Gastroesophageal sphincter (tissue), 4 donors: ENCODE measurements around the gene GNB1. TPM values are rescaled to one million over a fixed set of nuclear protein-coding genes. Genes with fewer than 3 reads are reported as not detected.
"Not testable (repeated sequence)": the region's sequence is repeated elsewhere in the genome, so short reads cannot be mapped to it uniquely, and the experiment has no call there.

ENCODE experiments used
- ATAC-seq: fragments of 150-250 bp; one replicate; pipeline ENCODE4 v1.9.1; 2016; ENCODE audit warnings: mild to moderate bottlenecking, moderate library complexity
- H3K27ac ChIP-seq, 4 donors: fragments of 200-600 bp; sonication (generic) in 3 of 4; 1 replicate in 3 of 4; 2 replicates in 1 of 4; pipeline ENCODE4 v1.5.1; 2016 to 2019
- H3K27me3 ChIP-seq: fragments of 200-600 bp; sonication (generic); one replicate; pipeline ENCODE4 v1.5.1; 2019
- H3K36me3 ChIP-seq, 2 donors: fragments of 200-600 bp; sonication (generic); one replicate each; pipeline ENCODE4 v1.5.1; 2019; ENCODE audit warnings: control low read depth in 1 of 2
- H3K4me1 ChIP-seq, 3 donors: fragments of 200-600 bp; sonication (generic); 1 replicate in 2 of 3; 2 replicates in 1 of 3; pipeline ENCODE4 v1.5.1; 2016 to 2019; ENCODE audit warnings: control low read depth in 2 of 3
- H3K4me3 ChIP-seq, 2 donors: fragments of 200-600 bp; sonication (generic); one replicate each; pipeline ENCODE4 v1.5.1; 2019; ENCODE audit warnings: mild to moderate bottlenecking in 1 of 2, moderate library complexity in 1 of 2
- H3K9me3 ChIP-seq, 3 donors: fragments of 200-600 bp; sonication (generic); one replicate each; pipeline ENCODE4 v1.5.1; 2017 to 2019; ENCODE audit warnings: control low read depth in 2 of 3
- EP300 ChIP-seq: sonication (generic); formaldehyde crosslinking; IDR thresholded peaks from one replicate; pipeline ENCODE4 v1.6.1; 2017; ENCODE audit warnings: antibody characterized with exemption, mild to moderate bottlenecking
- POLR2A ChIP-seq, 2 donors: fragments of 450-650 bp; IDR thresholded peaks; one replicate each; pipeline ENCODE4 v1.6.1; 2017; ENCODE audit warnings: antibody characterized with exemption in 2 of 2, mild to moderate bottlenecking in 2 of 2, moderate library complexity in 1 of 2
- POLR2AphosphoS5 ChIP-seq: sonication (generic); formaldehyde crosslinking; IDR thresholded peaks from one replicate; pipeline ENCODE4 v1.6.1; 2017; ENCODE audit warnings: antibody characterized with exemption
- WGBS, 2 donors: methylation state at CpG; one replicate each; pipeline ENCODE4 v1.1.5; 2018; ENCODE audit warnings: low coverage in 1 of 2; 5-methylcytosine and 5-hydroxymethylcytosine counted together
- total RNA-seq, 4 donors: library from RNA; depleted of rRNA; stranded (reverse); fragments of >200 nt; gene quantifications; one replicate each; pipeline ENCODE4 v1.1.0, GENCODE V29; 2016
- TF ChIP-seq, protein P1 (sequence below), 4 experiments: fragments of 200-600 bp in 2 of 4; fragments of 450-650 bp in 2 of 4; sonication (generic) in 1 of 4; IDR thresholded peaks; one replicate each; pipeline ENCODE4 v1.5.1; 2017 to 2019; ENCODE audit warnings: antibody characterized with exemption in 4 of 4, mild to moderate bottlenecking in 2 of 4, moderate library complexity in 2 of 4

GNB1 gene
- total RNA-seq, 4 donors from 2014 or later = 129 to 175 (median 136) TPM

DNA sequence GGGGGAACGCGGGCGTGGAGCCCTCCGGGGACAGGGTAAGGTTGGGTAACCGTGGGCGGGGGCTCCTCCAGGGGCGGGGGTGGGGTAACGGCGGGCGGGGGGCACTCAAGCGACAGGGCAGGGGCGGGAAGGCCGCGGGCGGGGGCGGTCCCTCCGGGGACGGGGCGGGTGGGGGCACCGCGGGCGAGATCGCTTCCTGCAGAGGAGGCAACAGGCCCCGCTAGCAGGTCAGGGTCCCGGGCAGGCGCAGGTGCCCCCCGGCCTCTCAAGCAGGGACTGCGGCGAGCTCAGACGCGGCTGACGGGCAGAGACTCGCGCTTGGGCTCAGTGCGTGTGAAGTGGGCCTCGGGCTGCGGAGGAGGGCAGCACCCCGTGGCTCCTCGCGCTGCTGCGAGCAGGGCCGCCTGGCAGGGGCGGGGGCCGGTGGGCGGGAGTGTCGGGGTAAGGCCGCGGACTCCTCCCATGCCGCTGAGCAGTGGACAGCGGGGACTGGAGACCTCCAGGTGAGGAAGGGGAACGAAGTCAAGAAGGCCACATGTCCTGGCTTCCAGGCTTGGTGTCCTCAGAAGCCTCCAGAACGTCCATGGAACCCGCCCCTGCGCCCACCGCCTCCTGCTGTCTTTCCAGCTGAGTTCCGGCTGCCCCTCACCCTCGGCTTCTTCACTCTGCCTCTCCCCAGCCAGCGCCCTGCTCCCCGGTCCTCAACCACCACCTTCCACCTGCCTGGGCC, 627 bp upstream of the GNB1 start:
- H3K4me3 ChIP-seq = peak overlapping the region; percentile 65 to 98
- H3K27ac ChIP-seq = peak overlapping the region; percentile 66 to 98 (median 96)
- 1% methylated on average over 10 of the region's 59 CpGs; no CpG with 5 or more reads in 1 of the 2 donors for WGBS, 2 donors
- H3K36me3 ChIP-seq = no peaks in the 10 kb centered on the region
- peak; percentile 68 for ATAC-seq
- H3K27me3 ChIP-seq = peaks cover 20% of the 10 kb centered on the region
- peaks cover 0 to 73% (median 36%) of the 10 kb centered on the region in 3 donors for H3K4me1 ChIP-seq
- TF ChIP-seq, protein P1, sequence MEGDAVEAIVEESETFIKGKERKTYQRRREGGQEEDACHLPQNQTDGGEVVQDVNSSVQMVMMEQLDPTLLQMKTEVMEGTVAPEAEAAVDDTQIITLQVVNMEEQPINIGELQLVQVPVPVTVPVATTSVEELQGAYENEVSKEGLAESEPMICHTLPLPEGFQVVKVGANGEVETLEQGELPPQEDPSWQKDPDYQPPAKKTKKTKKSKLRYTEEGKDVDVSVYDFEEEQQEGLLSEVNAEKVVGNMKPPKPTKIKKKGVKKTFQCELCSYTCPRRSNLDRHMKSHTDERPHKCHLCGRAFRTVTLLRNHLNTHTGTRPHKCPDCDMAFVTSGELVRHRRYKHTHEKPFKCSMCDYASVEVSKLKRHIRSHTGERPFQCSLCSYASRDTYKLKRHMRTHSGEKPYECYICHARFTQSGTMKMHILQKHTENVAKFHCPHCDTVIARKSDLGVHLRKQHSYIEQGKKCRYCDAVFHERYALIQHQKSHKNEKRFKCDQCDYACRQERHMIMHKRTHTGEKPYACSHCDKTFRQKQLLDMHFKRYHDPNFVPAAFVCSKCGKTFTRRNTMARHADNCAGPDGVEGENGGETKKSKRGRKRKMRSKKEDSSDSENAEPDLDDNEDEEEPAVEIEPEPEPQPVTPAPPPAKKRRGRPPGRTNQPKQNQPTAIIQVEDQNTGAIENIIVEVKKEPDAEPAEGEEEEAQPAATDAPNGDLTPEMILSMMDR (IDR thresholded peaks at IDR 0.05) = peak in 1 of 4 experiments; percentile 28
- TF ChIP-seq EP300 = no peak
- peak; percentile 34 for TF ChIP-seq POLR2AphosphoS5
- peak in 1 of 2 donors; percentile 32 for TF ChIP-seq POLR2A (IDR thresholded peaks at IDR 0.05)
- no peaks in the 10 kb centered on the region for H3K9me3 ChIP-seq

DNA sequence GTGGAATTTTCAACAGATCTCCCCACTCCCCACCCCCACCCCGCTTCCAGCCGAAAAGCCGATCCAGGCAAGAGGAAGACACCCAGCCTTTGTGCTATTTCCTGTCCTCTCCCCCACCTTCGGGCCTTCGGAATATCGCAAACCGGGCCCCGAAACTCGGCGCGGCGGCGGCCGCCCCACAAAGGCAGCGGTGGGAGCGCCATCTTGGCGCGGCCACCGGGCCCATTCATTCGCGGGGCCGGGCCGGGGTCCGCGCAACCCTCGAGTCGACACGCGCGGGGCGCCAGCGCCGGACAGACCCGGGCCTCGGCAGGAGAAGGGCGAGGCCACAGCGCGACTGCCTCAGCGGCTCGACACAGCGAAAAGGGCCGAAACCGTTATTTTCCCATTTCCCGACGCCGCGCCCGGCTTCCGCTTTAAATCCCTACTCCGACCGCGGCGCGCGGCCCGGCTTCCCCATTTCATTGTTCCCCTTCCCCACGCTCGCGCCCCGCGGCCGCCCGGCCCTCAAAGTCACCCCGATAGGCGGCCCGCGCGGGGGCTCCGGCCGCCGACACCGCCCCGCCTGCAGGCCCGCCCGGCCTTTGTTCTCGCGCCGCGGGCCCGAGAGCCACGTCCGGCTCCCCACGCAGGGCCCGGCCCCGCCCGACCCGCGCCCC, 911 bp downstream of the GNB1 start:
- 0% methylated on average over 2 to 3 of the region's 88 CpGs for WGBS, 2 donors
- ATAC-seq = peak; percentile 22
- Histone ChIP-seq H3K27ac (peak overlapping the region; percentile 78 to 98 (median 96)), H3K4me1 (peaks cover 0 to 79% (median 37%) of the 10 kb centered on the region in 3 donors), H3K36me3 (no peaks in the 10 kb centered on the region), H3K4me3 (peak overlapping the region; percentile 65 to 98), H3K27me3 (peaks cover 4% of the 10 kb centered on the region), H3K9me3 (no peaks in the 10 kb centered on the region)
- no peak for TF ChIP-seq POLR2A (IDR thresholded peaks at IDR 0.05)
- TF ChIP-seq EP300 = no peak
- TF ChIP-seq POLR2AphosphoS5 = no peak
- TF ChIP-seq, protein P1 (IDR thresholded peaks at IDR 0.05) = no peak

DNA sequence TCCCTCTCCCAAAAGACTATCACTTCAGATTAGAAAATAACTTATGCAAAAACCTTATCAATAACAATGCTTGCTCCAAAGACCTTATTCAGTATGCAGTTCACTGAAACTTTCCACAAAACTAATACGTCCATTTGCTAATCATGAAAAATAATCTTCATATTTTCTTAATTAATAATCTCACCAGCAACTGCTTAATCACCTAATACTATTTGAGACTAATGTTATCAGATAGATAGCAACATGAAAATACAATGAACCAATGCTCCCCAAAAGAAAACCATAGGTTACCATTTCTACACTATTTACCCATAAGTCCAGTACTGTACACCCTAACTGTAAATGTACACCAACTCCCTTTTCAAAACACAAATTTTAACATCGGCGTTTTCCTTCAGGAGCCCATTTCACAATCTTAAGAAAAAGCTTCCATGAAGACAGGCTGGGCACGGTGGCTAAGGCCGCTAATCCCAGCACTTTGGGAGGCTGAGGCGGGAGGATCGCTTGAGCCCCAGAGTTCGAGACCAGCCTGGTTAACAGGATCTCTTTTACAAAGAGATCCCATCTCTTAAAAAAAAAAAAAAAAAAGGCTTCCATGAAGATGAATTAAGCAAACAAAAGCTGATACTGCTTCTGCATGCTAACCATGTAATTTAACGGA, 1.7 kb downstream of the GNB1 start:
- Histone ChIP-seq H3K4me1 (peaks cover 0 to 79% (median 29%) of the 10 kb centered on the region in 3 donors), H3K36me3 (no peaks in the 10 kb centered on the region)

DNA sequence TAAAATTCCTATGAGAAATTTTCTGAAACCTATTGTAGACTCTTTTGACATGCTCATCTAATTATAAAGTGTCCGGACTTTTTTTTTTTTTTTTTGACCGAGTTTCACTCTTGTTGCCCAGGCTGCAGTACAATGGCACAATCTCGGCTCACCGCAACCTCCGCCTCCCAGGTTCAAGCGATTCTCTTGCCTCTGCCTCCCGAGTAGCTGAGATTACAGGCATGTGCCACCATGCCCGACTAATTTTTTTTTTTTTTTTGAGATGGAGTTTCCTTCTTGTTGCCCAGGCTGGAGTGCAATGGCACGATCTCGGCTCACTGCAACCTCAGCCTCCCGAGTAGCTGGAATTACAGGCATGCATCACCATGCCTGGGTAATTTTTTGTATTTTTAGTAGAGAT, 7.0 kb downstream of the GNB1 start:
- WGBS, 2 donors = 54 to 73% methylated on average over 3 to 11 of the region's 11 CpGs
- Histone ChIP-seq H3K4me1 (peaks cover 0 to 98% (median 39%) of the 10 kb centered on the region in 3 donors), H3K27ac (peak overlapping the region in 1 of 4 donors; percentile 31)
- H3K27me3 ChIP-seq, ATAC-seq, H3K9me3 ChIP-seq, H3K36me3 ChIP-seq, H3K4me3 ChIP-seq: not testable (repeated sequence)

More for the DNA sequence above, 1.7 kb downstream of the GNB1 start:
- Histone ChIP-seq H3K9me3 (no peaks in the 10 kb centered on the region), H3K27me3 (no peaks in the 10 kb centered on the region), H3K4me3 (peak overlapping the region; percentile 65 to 98), H3K27ac (peak overlapping the region in 2 of 4 donors; percentile 94 to 97)
- no peak for ATAC-seq
- TF ChIP-seq POLR2A (IDR thresholded peaks at IDR 0.05) (no peak), EP300 (no peak), POLR2AphosphoS5 (no peak)
- TF ChIP-seq, protein P1 (IDR thresholded peaks at IDR 0.05) = no peak
- WGBS, 2 donors = 5% methylated on average over 9 of the region's 9 CpGs

DNA sequence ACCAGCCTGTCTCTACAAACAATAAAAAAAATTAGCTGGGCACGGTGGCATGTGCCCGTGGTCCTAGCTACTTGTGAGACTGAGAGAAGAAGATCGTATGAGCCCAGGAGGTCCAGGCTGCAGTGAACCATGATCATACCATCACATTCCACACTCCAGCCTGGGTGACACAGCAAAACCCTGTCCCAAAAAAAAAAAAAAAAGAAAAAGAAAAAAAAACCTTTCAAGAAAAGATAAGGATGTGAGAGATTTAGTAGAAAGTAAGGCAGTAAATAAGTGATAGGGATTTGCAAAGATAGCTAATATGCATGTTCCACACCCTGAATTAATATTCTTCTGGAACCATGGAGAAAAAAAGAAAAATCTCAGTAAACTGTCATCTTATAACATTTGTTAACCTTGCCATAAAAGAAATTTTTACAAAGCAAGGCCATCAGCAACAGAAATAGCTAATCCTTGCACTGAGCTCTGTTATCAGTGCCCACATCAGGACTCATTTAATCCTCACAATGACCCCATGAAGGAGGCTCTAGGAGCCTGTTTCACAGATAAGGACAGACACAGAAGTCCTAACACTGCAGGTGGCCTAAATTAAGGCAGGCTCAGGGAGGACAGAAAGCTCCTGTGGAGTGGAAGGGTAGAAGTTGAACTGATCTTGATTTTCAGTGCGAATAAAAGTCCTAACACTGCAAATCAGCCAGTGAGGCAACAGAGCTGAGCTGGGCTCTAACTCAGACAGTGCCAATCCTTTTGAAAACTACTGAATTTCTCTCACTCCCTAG, 7.6 kb downstream of the GNB1 start:
- ATAC-seq = no peak
- no peaks in the 10 kb centered on the region for H3K27me3 ChIP-seq
- TF ChIP-seq, protein P1 (IDR thresholded peaks at IDR 0.05) = no peak
- TF ChIP-seq POLR2A (IDR thresholded peaks at IDR 0.05) (no peak), POLR2AphosphoS5 (no peak), EP300 (no peak)
- no peak overlapping the region for H3K4me3 ChIP-seq
- no peaks in the 10 kb centered on the region for H3K9me3 ChIP-seq
- no peaks in the 10 kb centered on the region for H3K36me3 ChIP-seq
- H3K27ac ChIP-seq = peak overlapping the region in 1 of 4 donors; percentile 38
- H3K4me1 ChIP-seq = peaks cover 0 to 98% (median 37%) of the 10 kb centered on the region in 3 donors
- 33 to 56% methylated on average over 1 to 4 of the region's 4 CpGs for WGBS, 2 donors
